Stimulated activated effector memory CD8-positive, alpha-beta T cell treated with anti-CD3 and anti-CD28 coated beads, Interleukin-12 subunit alpha, Interleukin-12 subunit beta, amount 100 ng/mL, for 72 hours (primary cell): ENCODE results near the gene TLR7.

Experiments used
- ATAC-seq: fragments of 150-1000 bp; cut with Tn5 transposase; 2 replicates; pipeline ENCODE4 v1.10.0; 2021
- DNase-seq, 2 donors: peaks; one replicate each; pipeline ENCODE4 v3.0.0; 2021 to 2022; ENCODE audit warnings: low spot score in 2 of 2
- H3K27ac Mint-ChIP-seq: one replicate; pipeline ENCODE4 v1.8.0; 2022; ENCODE audit warnings: mild to moderate bottlenecking, mixed read lengths
- H3K36me3 Mint-ChIP-seq: one replicate; pipeline ENCODE4 v1.8.0; 2022; ENCODE audit warnings: mild to moderate bottlenecking, mixed read lengths
- H3K4me1 Mint-ChIP-seq: one replicate; pipeline ENCODE4 v1.8.0; 2022; ENCODE audit warnings: mixed read lengths
- H3K4me3 Mint-ChIP-seq: one replicate; pipeline ENCODE4 v1.8.0; 2022; ENCODE audit warnings: mild to moderate bottlenecking, mixed read lengths
- H3K9me3 Mint-ChIP-seq: one replicate; pipeline ENCODE4 v1.8.0; 2022; ENCODE audit warnings: mixed read lengths

The TLR7 gene

DNA sequence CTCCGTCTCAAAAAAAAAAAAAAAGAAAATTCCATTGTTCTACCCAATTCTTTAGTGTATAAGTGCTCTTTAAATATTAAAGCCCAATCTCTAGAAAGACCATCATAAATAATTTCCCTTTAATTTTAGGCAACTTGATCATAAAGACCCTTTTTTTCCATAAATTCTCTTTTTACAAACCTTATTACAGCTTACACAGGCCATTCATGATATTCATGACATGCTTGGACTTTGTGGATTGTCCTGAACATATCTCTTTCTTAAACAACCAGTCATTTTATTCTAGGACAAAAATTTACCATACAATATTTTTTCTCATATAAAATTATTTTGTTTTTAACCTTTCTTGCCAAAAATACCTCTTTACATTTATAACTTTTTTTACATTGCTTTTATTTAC, 70.1 kb downstream of the TLR7 start:
- H3K9me3 Mint-ChIP-seq, result no peaks in the 10 kb centered on the region
- no peak overlapping the region for H3K27ac Mint-ChIP-seq
- H3K4me1 Mint-ChIP-seq, result no peaks in the 10 kb centered on the region
- ATAC-seq (no peak), DNase-seq (no peak)
- H3K36me3 Mint-ChIP-seq, result no peaks in the 10 kb centered on the region
- no peak overlapping the region for H3K4me3 Mint-ChIP-seq
